ENCODE results near the gene PNKD.

The PNKD gene

DNA sequence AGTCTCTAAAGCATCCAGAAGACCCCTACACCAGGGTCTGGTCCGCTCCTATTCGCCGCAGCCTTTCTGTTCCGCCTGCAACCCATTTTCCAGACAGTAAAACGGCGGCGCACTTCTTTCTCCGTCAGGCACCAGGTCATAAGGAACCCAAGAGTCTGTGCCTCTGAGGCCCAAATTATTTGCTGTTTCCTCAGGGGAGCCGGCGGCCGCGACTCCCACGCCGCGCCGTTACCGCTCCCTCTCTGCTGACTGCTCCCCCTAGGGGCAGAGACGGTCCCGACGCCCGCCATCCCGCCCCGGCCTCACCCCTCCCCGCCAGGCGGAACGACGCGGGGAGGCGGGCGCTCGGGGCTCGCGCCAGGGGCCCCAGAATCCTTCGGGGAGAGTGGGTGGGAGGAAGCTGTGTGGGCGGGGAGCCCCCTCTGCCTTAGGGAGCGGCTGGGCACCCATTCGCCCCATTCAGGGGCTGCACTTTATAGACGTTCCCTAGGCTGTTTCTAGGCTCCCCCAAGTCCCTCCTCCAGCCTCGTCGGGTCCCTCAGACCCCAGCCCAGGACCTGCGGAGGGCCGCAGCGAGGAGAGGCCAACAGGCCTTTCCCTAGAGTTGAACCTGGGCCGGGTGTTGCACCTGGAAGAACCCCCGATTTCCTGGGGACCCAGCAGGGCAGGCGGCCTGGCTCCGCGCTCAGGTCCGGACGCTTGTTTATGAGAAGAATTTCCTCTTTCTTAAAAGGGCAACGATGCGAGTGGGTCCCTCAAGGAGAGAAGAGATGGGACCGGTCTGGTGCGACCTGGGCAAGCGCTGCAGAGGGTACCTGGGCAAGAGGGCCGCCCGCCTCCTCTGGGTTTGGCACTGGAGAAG is 125.7 kb downstream of the PNKD start:
- peak; percentile 81 for DNase-seq (ENCODE audit: low spot score)
- FAIRE-seq, result no peak
